Measurements from ENCODE around the gene LAMB1. TPM values are rescaled to one million over a fixed set of nuclear protein-coding genes. Genes with fewer than 3 reads are reported as not detected.

LAMB1 gene
- total RNA-seq, 1 donor from 2014 or later: 35.0 TPM

DNA sequence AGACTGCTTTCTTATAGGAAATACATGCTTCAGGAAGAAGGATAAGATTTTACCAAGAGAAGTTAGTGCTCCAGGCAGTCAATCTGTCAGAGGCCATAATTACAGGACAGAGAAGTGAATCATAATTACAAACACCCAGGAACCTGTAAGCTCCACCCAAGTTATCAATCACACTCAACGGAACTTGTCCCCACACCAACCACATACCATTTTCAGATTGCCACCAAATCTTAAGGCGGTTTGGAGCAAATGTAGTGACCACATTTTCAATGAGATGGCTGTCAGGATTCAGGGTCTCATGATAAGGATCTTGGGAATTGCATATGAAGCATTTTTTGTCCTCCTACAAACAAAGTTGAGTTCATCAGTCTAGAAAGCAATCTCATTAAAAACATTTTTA, 4.8 kb downstream of the LAMB1 start:
- ATAC-seq: peak; percentile 52

DNA sequence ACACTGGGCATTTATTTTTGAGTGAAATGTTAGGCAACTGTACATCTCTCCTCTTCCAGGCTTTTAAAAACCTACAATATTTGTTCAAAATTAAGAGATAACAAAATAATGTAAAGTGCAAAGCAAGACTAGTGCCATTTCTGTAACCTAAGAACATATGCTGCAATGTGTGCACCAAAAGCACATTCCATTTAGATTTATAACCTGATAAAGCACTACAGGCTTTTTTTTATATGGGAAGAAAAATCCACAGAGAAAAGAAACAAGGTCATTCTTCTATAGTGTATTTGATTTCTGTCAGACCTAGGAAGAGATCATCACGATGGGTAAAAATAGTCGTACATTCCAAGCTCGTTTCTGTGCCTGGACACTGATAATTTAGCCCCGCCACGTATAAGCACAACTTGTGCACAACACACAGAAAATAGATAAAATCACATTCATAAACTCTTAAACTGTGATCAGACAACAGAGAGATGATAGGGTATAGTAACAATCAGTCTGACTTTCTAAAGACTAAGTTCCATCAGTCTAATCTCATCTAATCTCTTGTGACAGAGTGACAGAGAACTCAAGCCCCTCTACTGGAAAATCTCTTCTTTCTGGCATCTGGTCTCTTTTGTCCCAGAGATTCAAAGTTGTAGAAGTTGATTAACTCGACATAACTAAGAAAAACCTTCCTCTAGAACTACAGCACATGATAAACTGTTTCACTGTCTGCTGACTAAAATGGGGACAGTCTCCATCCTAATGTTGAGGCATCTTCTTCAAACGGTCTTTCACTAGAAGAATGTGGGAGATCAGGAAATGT, 6.7 kb downstream of the LAMB1 start:
- no peak for ATAC-seq

DNA sequence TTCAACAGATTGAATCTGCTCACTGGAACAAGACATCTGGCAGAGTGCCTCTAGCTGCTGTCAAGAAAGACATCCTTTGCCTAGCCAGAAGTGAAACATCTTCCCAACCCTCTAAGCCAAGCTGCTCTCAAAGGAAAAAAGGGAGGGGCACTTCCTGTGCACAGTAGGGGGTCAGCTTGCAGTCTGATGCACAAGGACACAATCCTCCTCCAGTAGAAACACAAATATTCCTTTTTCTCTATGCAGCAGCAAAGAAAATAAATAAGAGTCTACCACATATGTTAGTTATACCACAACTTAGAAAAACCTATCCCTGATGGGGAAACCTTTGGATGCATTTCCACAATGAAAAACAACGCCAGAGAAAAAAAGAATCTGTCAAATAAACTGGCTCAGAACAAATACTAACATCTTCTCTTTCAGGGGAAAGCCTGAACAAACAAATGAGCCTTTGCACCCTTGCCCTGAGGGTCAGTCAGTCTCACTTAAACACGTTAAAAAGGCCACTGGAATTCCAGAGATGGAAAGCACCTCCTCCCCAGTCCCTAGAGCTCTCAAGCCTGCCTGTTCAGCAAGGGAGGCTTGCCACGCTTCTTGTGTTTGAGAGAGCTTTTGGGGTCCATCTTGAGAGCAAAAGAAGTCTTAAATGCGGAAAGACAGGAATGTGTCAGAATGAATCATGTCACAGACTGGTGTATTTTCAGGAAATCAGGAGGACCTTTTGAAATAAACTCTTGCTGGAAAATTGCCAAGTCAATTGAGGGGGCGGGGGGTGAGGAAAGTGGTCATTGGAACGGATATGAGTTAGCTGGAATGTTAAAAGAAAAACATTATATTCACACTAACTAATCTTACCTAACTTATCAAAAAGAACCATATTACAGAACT, 7.5 kb downstream of the LAMB1 start:
- no peak for ATAC-seq

DNA sequence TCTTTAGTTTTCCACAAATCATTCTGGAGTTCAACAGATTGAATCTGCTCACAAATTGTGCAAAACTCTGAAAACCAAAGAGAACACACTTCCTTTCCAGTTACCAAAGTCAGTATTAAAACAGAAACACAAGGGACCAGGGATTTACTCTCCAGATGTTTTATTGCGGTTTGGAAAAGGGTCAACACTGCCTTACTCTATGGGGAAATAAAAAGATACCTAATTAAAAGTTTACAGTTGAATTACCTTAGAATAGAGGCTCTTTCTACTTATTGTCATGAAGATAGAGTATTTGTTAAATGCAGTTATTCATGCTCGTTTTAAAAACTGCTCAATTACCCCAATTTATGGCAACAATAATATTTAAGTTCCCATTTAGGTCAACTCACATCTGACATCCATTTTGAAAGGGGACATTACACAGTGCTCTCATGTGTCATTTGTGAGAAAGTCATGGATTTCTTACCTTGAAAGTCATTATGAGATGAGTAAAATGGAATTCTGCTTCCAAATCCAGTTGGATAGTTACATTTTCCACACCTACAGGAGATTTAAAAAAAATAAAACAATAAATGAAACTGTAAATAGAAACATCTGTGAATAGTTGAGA, 8.4 kb downstream of the LAMB1 start:
- ATAC-seq: no peak

DNA sequence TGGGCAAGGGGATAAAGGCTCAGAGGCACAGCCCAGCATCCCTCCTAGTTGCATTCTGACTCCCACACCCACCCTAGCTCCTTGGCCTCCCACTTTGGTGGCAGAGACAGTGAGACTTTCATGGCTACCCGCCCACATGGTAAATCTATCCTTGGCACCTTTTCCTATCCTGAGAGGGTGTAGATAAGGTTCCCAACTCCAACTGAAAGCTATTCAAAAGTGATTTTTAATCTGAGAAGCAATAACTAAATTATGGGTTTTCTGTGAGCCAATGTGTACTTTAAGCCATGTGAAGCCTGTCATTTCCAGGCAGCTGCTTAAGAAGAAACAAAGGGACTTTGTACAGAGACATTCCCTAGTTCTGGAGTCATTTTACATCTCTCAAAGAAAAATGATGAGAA, 9.1 kb downstream of the LAMB1 start:
- ATAC-seq: no peak

DNA sequence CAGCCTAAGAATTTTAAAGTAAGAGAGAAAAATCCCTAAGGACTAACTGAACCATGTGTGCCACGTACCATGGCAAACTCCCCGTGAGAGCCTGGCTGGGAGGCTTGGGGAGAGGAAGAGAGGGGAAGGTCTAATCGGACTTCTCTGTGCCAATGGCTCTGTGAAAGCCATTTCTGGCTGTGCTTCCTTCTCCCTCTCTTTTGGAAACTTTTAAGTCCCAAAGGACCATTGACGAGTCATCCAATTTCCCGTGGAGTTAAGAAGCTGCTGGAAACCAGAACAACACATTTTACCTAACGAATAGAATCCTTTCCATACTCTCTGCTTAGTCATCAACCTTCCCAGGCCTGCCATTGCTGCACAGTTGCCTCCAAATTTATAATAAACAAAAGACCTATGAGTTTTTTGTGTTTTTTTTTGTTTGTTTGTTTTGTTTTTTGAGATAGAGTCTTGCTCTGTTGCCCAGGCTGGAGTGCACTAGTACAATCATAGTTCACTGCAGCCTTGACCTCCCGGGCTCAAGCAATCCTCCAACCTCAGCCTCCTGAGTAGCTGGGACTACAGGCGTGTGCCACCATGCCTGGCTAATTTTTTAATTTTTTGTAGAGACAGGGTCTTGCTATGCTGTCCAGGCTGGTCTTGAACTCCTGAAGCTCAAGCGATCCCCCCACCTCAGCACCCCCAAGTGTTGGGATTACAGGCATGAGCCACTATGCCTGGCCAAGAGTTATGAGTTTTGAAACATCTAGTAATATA, 13.2 kb downstream of the LAMB1 start:
- ATAC-seq: no peak

DNA sequence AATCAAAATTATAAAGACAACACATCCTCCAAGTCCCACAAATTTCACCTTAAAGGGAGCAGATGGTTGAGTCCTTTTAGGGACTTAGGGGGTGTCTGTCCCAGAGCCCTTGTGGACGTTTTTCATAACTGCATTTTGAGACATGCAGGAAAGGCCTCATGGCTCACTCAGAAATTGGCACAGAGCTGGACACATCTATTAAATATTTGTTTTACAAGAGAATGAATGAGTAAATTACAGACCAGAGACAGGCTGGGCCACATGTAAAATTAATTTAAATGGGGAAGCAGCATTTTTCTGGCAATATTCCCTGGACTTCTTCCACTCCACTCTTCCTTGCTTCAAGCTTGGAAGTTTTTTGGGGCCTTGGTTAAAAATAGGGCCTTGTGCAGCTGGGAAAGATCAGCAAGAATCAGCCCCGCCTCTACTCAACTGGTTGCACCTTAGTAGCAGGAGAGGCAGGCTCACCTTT, 20.0 kb downstream of the LAMB1 start:
- no peak for ATAC-seq

DNA sequence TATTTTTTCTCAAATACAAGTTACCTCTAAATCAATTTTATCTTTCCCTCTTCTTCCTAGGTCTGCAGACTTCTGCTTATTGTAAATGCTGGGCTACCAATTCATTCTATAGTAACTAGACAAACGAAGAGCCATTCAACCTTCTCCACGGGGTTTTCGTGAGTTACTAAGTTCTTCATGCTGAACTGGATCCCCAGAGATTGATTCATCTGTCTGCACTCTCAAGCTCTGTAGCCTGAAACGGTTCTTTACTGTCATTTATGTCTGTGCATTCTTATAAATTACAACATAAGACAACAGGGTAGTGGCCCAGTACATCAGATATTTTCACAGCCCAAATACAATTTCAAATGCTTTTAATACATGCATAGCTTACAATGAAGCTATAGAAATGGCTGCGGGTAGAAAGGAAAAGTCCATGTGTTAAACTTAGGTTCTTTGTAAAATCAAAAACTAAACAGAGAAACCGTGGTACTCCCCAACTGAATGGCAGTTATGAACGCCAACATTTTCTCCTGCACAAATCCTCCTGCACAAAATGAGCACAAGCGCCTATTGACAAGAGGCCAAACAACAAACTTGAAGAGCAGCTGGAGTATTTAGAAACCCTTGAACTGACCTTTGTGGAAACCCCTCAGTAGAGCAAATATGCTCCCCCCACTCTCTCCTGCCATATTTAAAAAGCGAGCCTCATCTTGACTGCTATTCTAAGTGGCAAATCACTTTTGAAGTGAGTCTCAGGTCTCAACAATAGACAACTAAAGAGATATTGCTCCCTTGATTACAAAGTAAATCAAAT, 20.7 kb downstream of the LAMB1 start:
- ATAC-seq: no peak

DNA sequence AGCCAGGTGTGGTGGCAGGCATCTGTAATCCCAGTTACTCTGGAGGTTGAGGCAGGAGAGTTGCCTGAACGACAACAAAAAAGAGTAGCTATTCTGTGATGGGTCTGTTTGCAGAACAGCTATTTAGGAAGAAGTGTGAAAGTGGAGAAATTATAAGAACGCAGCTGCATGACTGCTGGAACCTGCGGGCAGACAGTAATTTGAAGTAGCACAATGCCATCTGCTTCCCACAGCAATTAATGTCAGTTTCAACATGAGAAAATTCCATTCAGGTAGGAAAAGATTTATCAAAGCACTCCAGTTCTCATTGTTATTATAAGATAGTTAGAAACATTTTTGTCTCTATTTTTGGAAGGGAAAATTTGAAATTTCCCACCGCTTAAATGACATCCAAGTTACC, 21.5 kb downstream of the LAMB1 start:
- ATAC-seq: no peak

DNA sequence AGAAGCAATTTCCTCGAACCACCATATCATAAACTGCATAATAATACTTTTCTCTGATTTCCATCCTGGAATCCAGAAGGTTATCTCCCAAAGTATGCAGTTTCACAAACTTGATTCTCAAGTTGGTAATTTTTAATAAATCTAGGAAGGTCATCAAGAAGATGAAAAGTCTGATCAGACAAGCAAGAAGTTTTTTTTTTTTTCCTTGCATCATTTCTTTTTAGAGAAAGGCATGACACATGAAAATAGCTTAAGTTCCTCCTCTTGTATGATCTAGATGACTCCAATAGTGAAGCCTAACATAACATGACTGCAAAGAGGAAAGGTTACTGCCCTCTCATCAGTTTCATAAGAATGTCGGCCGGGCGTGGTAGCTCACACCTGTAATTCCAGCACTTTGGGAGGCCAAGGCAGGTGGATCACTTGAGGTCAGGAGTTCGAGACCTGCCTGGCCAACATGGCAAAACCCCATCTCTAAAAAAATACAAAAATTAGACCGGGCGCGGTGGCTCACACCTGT, 22.2 kb downstream of the LAMB1 start:
- ATAC-seq: peak; percentile 50

DNA sequence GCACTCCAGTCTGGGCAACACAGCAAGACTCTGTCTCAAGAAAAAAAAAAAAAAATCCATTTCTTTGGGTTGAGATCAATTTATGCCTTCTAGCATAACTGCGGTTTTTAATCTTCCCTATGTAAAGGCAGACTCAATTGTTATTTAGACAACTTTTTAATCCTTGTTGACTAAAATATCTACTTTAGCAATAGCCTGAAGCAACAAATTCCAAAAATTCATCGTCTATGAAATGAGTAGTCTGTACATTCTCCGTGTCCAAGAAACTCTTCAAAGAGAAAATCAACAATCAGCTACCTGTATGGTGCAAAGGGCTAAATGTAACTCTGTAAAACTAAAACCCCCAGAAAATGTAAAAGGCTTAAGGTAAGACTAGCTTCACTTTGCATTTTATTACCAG, 22.8 kb downstream of the LAMB1 start:
- no peak for ATAC-seq

DNA sequence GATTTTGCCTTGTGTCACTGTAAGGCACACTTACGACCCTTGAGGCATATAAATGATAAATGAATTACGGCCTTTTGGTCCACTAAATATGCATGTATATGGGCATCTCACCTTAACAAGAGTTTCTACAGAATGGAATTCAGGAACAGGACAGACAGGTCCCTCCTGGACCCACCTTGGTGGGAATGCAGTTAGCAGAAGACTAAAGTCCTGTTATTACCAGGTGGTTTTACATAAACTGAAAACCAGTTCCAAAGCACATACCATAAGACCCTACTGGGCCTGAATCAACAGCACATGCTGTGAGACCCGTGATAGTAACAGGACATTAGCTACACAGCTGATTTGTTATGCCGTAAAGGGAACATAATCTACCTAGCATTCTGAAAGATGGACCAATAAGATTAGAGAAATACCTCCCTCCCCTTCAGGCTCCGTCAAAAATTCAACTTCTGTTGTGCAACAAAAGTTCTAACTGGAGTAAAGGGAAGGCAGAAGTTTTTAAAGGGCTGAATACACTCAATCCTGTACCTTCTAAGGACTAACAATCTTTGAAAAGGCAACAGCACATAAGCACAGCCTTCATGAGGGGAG, 24.0 kb downstream of the LAMB1 start:
- ATAC-seq: no peak

DNA sequence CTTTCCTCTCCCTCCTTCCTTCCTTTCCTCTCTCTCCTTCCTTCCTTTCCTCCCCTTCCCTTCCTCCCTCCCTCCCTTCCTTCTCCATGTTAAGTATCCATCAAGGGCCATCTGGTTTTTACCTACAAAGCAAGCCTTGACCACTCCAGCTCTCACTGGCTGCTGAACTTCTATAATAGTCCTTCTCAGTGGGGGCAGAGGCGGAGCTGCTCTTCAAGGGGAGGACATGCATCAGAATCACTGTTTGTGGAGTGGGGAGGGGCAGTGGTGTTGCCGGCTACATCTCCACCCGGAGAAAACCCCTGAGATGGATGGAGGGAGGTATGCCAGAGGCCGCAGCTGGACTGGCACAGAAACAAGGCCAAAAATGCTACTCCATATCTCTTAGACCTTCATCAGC, 25.9 kb downstream of the LAMB1 start:
- no peak for ATAC-seq

DNA sequence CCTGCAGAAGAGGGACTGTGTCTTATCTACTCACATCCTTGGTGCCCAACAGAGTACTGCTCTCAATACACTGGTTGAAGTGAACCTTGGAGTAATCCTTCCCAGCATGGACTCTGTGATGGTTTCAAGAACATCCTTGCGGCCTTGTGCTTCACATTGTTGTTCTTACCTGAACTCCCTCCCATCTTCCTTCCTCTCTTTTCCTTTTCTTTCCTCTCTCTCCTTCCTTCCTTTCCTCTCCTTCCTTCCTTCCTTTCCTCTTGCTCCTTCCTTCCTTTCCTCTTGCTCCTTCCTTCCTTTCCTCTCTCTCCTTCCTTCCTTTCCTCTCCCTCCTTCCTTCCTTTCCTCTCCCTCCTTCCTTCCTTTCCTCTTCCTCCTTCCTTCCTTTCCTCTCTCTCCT, 26.3 kb downstream of the LAMB1 start:
- ATAC-seq: no peak

DNA sequence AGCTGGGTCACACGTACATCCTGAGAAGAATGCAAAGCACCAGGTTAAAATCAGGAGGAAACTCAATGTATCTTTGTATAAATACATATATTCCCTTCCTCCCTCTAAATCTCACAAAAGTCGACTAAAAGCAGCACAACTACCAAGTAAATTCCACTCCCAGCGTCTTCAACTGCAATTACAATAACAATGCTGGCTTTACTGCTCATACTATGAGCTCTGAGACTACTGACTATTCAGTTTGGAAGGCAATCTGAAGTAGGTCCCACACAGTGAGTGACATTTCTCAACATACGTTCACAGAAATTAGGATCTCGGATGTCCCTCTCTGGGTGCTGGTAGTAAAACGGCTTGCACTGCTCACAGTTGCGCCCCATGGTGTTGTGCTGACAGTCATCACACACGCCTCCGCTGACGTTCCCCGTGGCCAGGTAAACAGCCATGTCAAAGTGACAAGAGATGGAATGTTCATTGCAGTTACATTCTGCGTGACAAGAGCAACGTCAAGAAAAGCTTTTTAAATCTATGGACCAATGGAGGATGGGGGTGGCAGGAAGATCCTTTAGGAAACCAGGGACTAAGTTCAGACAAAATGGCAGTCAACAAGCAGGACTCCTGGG, 27.5 kb downstream of the LAMB1 start:
- ATAC-seq: no peak

DNA sequence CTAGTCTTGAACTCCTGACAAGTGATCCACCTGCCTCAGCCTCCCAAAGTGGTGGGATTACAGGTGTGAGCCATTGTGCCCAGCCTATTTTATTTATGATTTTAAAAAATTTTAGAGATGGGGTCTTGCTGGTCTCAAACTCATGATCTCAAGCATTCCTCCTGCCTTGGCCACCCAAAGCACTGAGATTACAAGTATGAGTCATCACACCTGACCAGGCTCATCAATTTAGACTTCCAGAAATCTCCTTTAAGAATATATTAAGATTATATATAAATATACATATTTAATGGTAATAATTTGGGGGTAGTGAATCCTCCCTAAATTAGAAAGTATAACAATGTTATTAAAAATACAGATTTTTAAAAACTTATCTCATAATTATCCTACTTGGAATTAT, 29.1 kb downstream of the LAMB1 start:
- no peak for ATAC-seq

DNA sequence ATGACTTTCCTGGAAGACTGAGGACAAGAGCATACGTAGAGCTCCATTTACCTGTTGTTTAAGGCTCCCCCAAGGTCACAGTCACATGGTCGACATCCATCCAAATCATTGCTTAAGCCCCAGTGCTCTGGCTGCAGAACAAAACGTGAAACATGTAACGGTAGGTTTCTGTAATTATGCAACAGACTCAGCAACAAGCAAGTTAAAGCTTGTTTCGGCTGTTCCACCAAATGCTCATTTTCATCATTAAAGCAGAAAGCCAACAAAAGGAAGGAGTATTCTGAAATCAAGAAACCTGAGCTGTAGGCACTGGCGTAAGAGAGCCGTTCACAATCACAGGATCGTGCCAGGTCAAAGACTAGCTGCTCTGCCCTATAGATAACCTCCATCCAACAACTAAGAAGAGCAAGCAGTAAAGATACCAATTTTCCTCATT, 30.0 kb downstream of the LAMB1 start:
- peak; percentile 73 for ATAC-seq

DNA sequence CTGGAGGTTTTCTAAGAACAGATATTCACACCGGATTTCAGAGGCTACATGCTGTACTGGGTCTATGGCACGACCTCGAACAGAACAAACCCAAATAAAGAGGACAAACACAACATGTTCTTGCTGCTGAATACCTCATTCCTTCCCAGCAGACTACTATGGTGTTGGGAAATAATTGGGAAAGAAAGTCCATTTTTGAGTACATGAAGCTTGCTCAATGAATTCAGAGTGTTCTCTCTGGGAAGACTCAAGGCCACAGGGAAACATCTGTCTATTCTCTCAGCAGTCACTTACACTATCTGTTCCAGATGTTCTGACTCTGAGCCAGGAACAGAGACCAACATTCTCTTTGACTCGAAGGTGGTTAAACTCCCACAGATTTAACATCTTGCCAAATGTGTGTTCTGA, 30.9 kb downstream of the LAMB1 start:
- ATAC-seq: peak; percentile 29

DNA sequence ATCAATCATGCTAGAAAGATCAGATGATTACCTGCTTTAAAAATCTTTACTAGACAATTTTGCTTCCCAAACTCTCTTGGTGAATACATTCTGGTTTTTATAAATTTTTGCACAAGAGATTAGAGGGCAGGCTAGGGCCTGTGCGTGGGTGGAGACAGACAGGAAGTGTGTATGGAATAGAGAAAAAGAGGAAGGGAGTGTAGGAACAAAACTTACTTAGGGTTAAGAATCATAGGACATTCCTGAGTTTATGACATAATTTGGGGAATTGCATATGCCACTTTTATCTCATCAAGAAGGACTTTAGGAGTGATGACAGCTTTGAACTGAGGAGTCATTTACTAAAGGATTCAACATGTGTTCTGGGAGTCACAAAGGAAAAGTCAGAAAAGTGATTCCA, 31.3 kb downstream of the LAMB1 start:
- peak; percentile 57 for ATAC-seq

DNA sequence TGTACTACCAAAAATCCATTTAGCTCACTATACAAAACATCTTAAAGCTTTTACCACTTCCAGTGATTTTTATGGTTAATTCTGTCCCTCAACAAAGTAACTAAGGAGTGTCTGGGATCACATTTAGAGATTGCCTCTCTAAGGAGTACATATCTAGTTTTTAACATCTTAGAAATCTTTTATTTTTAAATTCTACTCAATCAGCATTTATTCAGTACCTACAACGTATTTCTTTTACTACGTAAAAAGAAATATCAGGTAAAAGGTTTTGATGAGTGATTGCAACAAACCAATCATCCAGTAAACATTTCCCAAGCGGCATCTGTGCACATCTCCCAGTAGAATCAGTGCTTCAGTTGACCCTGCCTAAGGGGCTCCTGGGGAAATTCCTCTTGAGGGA, 31.9 kb downstream of the LAMB1 start:
- ATAC-seq: no peak

DNA sequence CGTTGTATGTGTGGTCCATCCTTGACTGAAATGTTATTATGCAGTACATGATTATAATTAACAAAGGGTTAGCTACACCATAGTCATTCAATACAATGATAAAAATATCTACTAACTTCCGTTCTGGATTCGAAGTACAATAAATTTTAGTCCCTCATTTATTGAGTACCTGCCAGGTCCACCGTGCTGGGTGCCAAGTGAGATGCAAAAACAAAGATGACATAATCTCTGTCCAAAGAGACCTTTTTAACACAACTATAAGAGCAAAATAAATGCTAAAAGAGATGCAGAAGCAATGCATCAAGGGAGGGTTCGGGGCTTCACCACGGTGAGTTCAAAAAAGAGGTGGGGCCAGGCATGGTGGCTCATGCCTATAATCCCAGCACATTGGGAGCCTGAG, 33.1 kb downstream of the LAMB1 start:
- ATAC-seq: no peak
